ENCODE measurements around the gene RCBTB1. TPM values are rescaled to one million over a fixed set of nuclear protein-coding genes. Genes with fewer than 3 reads are reported as not detected.

The RCBTB1 gene
- total RNA-seq, 2 donors from 2014 or later: 6.3 to 12.2 TPM

- ATAC-seq (no peak), DNase-seq (no peak)
- no peak overlapping the region for H3K4me3 ChIP-seq
- H3K27me3 ChIP-seq: no peaks in the 10 kb centered on the region
- peaks cover 5% of the 10 kb centered on the region for H3K4me1 ChIP-seq
- WGBS, 2 donors: 82% methylated on average over 6 of the region's 6 CpGs
- intact Hi-C loops (cut with DNase I): no loop called here
- no peak overlapping the region for H3K27ac ChIP-seq
- H3K9me3 ChIP-seq: no peaks in the 10 kb centered on the region
- H3K36me3 ChIP-seq (replicated peaks in 1 of 2; ENCODE audit: insufficient read depth in 1 of 2, low read depth in 2 of 2): no peaks in the 10 kb centered on the region
- TF ChIP-seq CTCF (IDR thresholded peaks at IDR 0.05) (no peak), POLR2A (IDR thresholded peaks at IDR 0.05) (no peak)
Observed at GRCh38 chr13:49624229-49624628, 38.9 kb upstream of the RCBTB1 start.

GRCh38 chr13:49622174-49622946, 37.0 kb upstream of the RCBTB1 start:
- H3K27ac ChIP-seq: no peak overlapping the region
- H3K4me3 ChIP-seq: no peak overlapping the region
- ATAC-seq (no peak), DNase-seq (no peak)
- H3K9me3 ChIP-seq: no peaks in the 10 kb centered on the region
- no peak for TF ChIP-seq CTCF (IDR thresholded peaks at IDR 0.05)
- TF ChIP-seq POLR2A (IDR thresholded peaks at IDR 0.05): no peak
- WGBS, 2 donors: 41 to 42% methylated on average over 11 of the region's 11 CpGs
- intact Hi-C loops (cut with DNase I): no loop called here
- peaks cover 5% of the 10 kb centered on the region for H3K4me1 ChIP-seq
- H3K36me3 ChIP-seq (replicated peaks in 1 of 2; ENCODE audit: insufficient read depth in 1 of 2, low read depth in 2 of 2): no peaks in the 10 kb centered on the region
- H3K27me3 ChIP-seq: no peaks in the 10 kb centered on the region

DNA sequence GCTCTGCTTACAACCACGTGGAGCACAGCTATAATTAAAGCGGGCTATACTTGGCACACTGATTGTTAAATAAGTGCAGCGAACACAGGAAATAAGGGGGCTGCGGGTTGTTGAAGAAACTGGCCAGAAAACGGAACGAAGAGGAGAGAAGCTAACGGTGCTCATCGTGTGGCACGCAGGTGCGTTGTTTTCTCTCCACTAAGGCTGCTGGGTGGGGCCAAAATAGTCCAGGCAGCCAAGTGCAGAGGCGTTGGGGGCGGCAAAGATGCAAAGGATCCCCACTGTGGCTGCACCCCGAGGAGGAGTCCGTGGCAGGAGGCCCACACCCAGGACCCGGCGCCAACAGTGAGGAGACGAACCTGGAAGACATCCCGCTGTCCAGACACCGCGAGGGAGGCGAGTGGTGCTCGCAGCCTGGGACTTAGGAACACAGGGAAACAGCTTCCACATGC, 34.8 kb upstream of the RCBTB1 start:
- ATAC-seq (no peak), DNase-seq (no peak)
- TF ChIP-seq CTCF (IDR thresholded peaks at IDR 0.05): no peak
- no peak for TF ChIP-seq POLR2A (IDR thresholded peaks at IDR 0.05)
- WGBS, 2 donors: 60 to 64% methylated on average over 22 of the region's 22 CpGs
- Histone ChIP-seq H3K4me3 (no peak overlapping the region), H3K4me1 (no peaks in the 10 kb centered on the region), H3K9me3 (no peaks in the 10 kb centered on the region), H3K36me3 (replicated peaks in 1 of 2; ENCODE audit: insufficient read depth in 1 of 2, low read depth in 2 of 2) (no peaks in the 10 kb centered on the region), H3K27me3 (no peaks in the 10 kb centered on the region), H3K27ac (no peak overlapping the region)
- intact Hi-C loops (cut with DNase I): no loop called here

- WGBS, 2 donors: 87 to 100% methylated on average over 3 of the region's 3 CpGs
- ATAC-seq (no peak), DNase-seq (no peak)
- Histone ChIP-seq H3K4me1 (no peaks in the 10 kb centered on the region), H3K27ac (no peak overlapping the region), H3K4me3 (no peak overlapping the region), H3K27me3 (no peaks in the 10 kb centered on the region), H3K9me3 (no peaks in the 10 kb centered on the region), H3K36me3 (replicated peaks in 1 of 2; ENCODE audit: insufficient read depth in 1 of 2, low read depth in 2 of 2) (no peaks in the 10 kb centered on the region)
- intact Hi-C loops (cut with DNase I): no loop called here
- TF ChIP-seq CTCF (IDR thresholded peaks at IDR 0.05) (no peak), POLR2A (IDR thresholded peaks at IDR 0.05) (no peak)
Observed at GRCh38 chr13:49616676-49617065, 31.3 kb upstream of the RCBTB1 start.

Data from body of pancreas (tissue), 4 donors.